Ovary (tissue), 10 donors: Measurements from ENCODE around the gene PNPO. TPM values are rescaled to one million over a fixed set of nuclear protein-coding genes. Genes with fewer than 3 reads are reported as not detected.

Source experiments
- DNase-seq, 5 donors: peaks; one replicate each; pipeline ENCODE4 v3.0.0-alpha.2; 2019 to 2020
- H3K27ac ChIP-seq, 2 donors: fragments of 200-600 bp; one replicate each; pipeline versions ENCODE4 v1.5.1 to v1.8.0; 2019 to 2022
- H3K27me3 ChIP-seq: fragments of 200-600 bp; one replicate; pipeline ENCODE4 v1.8.0; 2022
- H3K36me3 ChIP-seq: fragments of 200-600 bp; sonication (generic); one replicate; pipeline ENCODE4 v1.5.1; 2019
- H3K4me1 ChIP-seq: one replicate; pipeline ENCODE4 v1.8.1; 2013; ENCODE audit warnings: mild to moderate bottlenecking, moderate library complexity; ENCODE audit not compliant: insufficient read depth
- H3K4me3 ChIP-seq: fragments of 200-600 bp; sonication (generic); one replicate; pipeline ENCODE4 v1.5.1; 2017
- H3K9me3 ChIP-seq, 2 donors: fragments of 200-600 bp in 1 of 2; sonication (generic) in 1 of 2; one replicate each; pipeline versions ENCODE4 v1.5.1 to v1.8.1; 2013 to 2019; ENCODE audit warnings: mild to moderate bottlenecking in 1 of 2, moderate library complexity in 1 of 2
- EP300 ChIP-seq: sonication (generic); formaldehyde crosslinking; IDR thresholded peaks from one replicate; pipeline ENCODE4 v1.6.1; 2017; ENCODE audit warnings: antibody characterized with exemption
- POLR2A ChIP-seq: fragments of 450-650 bp; IDR thresholded peaks from one replicate; pipeline ENCODE4 v1.6.1; 2017; ENCODE audit warnings: antibody characterized with exemption, mild to moderate bottlenecking, moderate library complexity
- WGBS, 3 donors: extraction: QIAGEN DNeasy Blood & Tissue Kit in 1 of 3; methylation state at CpG; one replicate each; pipeline versions ENCODE4 v1.1.5 to v1.1.7; 2013 to 2017; 5-methylcytosine and 5-hydroxymethylcytosine counted together
- intact Hi-C, 4 donors: fragments of 100-400 bp; cut with DNase I; formaldehyde crosslinking; loops; one replicate each; pipeline versions ENCODE4 v1.11.0 to v1.15.1; 2022 to 2023
- long read RNA-seq, 3 donors: library from polyadenylated mRNA in 2 of 3; unstranded in 2 of 3; transcript quantifications; one replicate each; pipeline ENCODE4 v2.0.0 and lab custom pipeline, GENCODE V29; 2021 to 2026
- polyA plus RNA-seq, 2 donors: library from polyadenylated mRNA; stranded (reverse); fragments of 200-250 nt in 1 of 2; fragments of 350-450 nt in 1 of 2; fragmentation: Illumina TruSeq in 1 of 2; extraction: RNeasy Lipid Tissue Mini Kit (QIAGEN cat#74804) in 1 of 2; gene quantifications; one replicate each; pipeline ENCODE4 v1.2.3, GENCODE V29; 2013 to 2014
- total RNA-seq, 7 donors: library from RNA; depleted of rRNA in 2 of 7; stranded (reverse); fragments of >200 nt in 2 of 7; fragmentation: NEBNext Ultra II Directional in 3 of 7; extraction: Animal tissue kit (Norgen Biotek cat#: 25700) in 3 of 7; gene quantifications; one replicate each; pipeline versions ENCODE4 v1.1.0 to v1.2.4, GENCODE V29; 2016 to 2023
- TF ChIP-seq, protein P1 (sequence below), 3 donors: fragments of 450-650 bp in 2 of 3; fragments of 200-600 bp in 1 of 3; IDR thresholded peaks; one replicate each; pipeline versions ENCODE4 v1.5.1 to v1.8.0; 2016 to 2022; ENCODE audit warnings: antibody characterized with exemption in 3 of 3, mild to moderate bottlenecking in 1 of 3
- donor health status: DM: no; HTN: no; CAD: no; lungs with moderate emphysema.
- donor health status: DM: no; HTN: no; CAD: no.
- donor health status: Bipolar disorder and iron deficiency.
- donor health status: DM: yes; HTN: yes; CAD: no.
- donor health status: DM: no; HTN: no; CAD: no.
- donor health status: DM: yes; HTN: yes; CAD: no.

Gene PNPO
- 10 to 100 TPM in 6 of 7 donors, 1 to 10 TPM in 1; 9.5 to 26.5 (median 21.8) TPM for total RNA-seq
- polyA plus RNA-seq = 10 to 100 TPM in 1 of 2 donors, 1 to 10 TPM in 1; 6.1 to 32.4 TPM
- long read RNA-seq, donor 1, transcript PNPO-217 (7 exons, 3,465 nt) = major isoform, 28 of 34 reads
- long read RNA-seq, donor 1, partial matches to known transcripts = 1 of 34 reads
- long read RNA-seq, donor 1, other reads (novel, unspliced or antisense) = 4 of 34 reads
- long read RNA-seq, donor 2, partial matches to known transcripts = 0 of 1 reads
- long read RNA-seq, donor 2, other reads (novel, unspliced or antisense) = 0 of 1 reads
- long read RNA-seq, donor 3, transcript PNPO-201 (6 exons, 2,256 nt) = minor isoform, 6 of 54 reads
- long read RNA-seq, donor 3, transcript PNPO-217 (7 exons, 3,465 nt) = major isoform, 37 of 54 reads
- long read RNA-seq, donor 3, partial matches to known transcripts = 4 of 54 reads
- long read RNA-seq, donor 3, other reads (novel, unspliced or antisense) = 1 of 54 reads

DNA sequence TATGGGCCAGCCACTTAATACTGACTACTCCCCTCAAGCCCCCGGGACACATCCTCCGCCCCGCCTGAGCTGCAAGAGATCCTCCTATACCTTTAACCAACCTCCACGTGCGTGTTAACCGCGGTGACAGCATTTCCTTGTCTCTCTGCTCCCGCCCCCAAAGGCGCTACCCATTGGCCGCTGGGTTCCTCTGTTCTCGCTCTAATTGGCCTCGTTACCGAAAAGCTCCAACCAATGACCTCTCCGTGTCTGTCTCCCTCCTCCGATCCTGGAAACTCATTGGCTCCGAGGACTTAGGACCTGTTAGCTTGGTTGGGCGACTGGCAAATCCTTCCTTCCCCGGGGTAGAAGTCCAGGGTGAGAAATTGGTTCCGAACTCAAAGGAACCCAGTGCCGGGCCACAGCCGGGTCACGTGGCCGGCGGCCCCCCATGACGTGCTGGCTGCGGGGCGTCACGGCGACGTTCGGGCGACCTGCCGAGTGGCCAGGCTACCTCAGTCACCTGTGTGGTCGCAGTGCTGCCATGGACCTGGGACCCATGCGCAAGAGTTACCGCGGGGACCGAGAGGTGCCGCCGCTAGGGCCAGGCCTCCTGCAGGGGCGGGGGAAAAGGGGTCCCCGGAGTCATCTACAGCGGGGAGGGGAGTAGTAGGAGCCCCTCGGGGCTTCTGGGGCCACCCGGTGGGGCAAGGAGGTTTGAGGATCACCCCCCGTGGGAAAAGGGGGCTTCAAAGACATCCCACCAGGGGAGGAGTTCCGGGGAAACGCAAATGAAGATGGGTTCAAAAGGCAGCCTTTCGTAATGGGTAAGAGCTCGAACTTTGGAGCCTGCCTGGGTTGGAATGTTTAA, at the start of gene PNPO:
Gene PNPO, plus strand, starts transcription at position 326 of the 850 bp plus-strand sequence. Its CDS starts 105 bp downstream, at position 431.
- Histone ChIP-seq H3K9me3 (no peaks in the 10 kb centered on the region), H3K4me1 (peaks cover 6% of the 10 kb centered on the region), H3K27ac (peak within 1 kb of the TSS; percentile 33 to 61), H3K4me3 (peak within 1 kb of the TSS; percentile 82), H3K36me3 (no peaks in the 10 kb centered on the region), H3K27me3 (no peaks in the 10 kb centered on the region)
- TF ChIP-seq EP300 (no peak), POLR2A (peak; percentile 15)
- TF ChIP-seq, protein P1, sequence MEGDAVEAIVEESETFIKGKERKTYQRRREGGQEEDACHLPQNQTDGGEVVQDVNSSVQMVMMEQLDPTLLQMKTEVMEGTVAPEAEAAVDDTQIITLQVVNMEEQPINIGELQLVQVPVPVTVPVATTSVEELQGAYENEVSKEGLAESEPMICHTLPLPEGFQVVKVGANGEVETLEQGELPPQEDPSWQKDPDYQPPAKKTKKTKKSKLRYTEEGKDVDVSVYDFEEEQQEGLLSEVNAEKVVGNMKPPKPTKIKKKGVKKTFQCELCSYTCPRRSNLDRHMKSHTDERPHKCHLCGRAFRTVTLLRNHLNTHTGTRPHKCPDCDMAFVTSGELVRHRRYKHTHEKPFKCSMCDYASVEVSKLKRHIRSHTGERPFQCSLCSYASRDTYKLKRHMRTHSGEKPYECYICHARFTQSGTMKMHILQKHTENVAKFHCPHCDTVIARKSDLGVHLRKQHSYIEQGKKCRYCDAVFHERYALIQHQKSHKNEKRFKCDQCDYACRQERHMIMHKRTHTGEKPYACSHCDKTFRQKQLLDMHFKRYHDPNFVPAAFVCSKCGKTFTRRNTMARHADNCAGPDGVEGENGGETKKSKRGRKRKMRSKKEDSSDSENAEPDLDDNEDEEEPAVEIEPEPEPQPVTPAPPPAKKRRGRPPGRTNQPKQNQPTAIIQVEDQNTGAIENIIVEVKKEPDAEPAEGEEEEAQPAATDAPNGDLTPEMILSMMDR (IDR thresholded peaks at IDR 0.05) = no peak
- WGBS, 3 donors = 0% methylated on average over 37 to 50 of the region's 50 CpGs
- intact Hi-C loops = loop anchor here in 1 of 4 donors (10.0 kb wide), 1 partner anchor 47 kb away; the partner anchor contains the start of gene SP2
- DNase-seq = peak; percentile 86 to 92 (median 89)

DNA sequence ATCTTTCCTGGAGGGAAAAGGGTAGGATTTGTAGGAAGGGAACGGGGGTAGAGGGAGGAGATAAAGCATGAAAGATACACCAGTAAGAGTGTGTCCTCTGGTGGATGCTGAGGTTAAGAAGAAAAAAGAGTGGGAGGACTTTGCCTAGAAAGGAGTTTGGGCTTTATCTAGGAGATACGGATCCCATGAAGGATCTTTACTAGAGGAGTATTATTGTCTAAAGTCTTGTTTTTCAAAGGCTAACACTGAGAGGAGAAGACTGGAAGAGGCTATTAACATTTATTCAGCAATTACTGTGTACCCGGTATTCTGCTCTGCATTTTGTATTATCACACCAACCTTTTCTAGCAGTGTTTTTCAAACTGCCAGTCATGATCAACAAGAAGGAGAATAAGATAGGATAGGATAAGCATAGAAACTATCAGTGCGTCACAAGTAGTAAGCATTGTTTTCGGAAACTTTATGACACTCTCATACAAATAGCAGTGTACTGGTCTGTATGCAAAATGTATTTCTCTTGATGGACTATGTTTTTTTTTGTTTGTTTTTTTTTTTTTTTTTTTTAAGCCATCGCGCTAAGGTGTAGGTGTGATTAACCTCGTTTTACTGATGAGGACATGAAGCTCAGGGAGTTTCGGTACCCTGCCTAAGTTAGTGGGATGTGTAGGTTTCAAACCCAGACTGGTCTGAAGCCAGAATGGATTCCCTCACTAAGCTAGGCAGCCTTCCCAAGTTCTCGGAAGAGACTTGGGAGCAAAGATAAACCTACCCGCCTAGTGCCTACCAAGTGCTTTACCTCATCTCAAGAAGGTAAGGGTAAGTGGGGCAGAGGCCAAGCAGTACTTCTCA, 46.6 kb upstream of the PNPO start:
- no peaks in the 10 kb centered on the region for H3K27me3 ChIP-seq
- no peaks in the 10 kb centered on the region for H3K9me3 ChIP-seq
- WGBS, 3 donors = 22 to 30% (median 24%) methylated on average over 11 of the region's 11 CpGs
- no peak for DNase-seq
- H3K27ac ChIP-seq = peak overlapping the region; percentile 87 to 90
- TF ChIP-seq EP300 = no peak
- no peak for TF ChIP-seq POLR2A
- TF ChIP-seq, protein P1 (IDR thresholded peaks at IDR 0.05) = no peak
- peaks cover 3% of the 10 kb centered on the region for H3K4me1 ChIP-seq
- peak overlapping the region; percentile 89 for H3K4me3 ChIP-seq
- H3K36me3 ChIP-seq = no peaks in the 10 kb centered on the region
- intact Hi-C loops = loop anchor here in 1 of 4 donors (5.0 to 10.0 kb wide), 2 partner anchors 50 to 78 kb away; partner anchors contain the start of genes CDK5RAP3 and PNPO

DNA sequence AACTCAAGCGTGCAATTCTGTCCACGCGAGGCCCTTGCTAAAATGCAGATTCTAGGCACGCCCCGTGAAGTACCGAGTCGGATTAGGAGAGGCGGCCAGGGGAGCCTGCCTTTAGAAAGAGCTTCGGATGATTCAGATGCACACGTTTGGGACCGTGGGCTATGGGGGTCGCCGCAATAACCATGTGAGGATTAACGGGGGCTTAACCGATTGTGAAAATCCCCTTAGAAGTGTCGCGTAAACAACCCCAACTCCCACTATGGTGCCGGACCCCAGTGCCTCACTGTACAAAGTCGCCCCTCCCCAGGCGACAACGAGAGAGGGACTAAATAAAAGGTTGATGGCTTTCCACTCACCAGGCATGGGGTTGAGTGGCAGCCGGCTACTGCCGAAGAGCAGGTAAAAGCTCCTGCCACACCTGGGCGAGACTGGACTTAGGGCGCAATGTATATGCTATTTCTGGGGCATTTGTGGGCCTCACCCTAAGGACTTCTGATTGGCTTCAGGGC, 46.0 kb upstream of the PNPO start:
- H3K9me3 ChIP-seq = no peaks in the 10 kb centered on the region
- H3K4me3 ChIP-seq = peak overlapping the region; percentile 89
- intact Hi-C loops = loop anchor here in 1 of 4 donors (5.0 to 10.0 kb wide), 2 partner anchors 49 to 77 kb away; partner anchors contain the start of genes CDK5RAP3 and PNPO
- TF ChIP-seq POLR2A (peak; percentile 80), EP300 (no peak)
- TF ChIP-seq, protein P1 (IDR thresholded peaks at IDR 0.05) = no peak
- peak overlapping the region; percentile 87 to 90 for H3K27ac ChIP-seq
- no peaks in the 10 kb centered on the region for H3K27me3 ChIP-seq
- WGBS, 3 donors = 0% methylated on average over 25 of the region's 25 CpGs
- H3K4me1 ChIP-seq = peaks cover 3% of the 10 kb centered on the region
- H3K36me3 ChIP-seq = no peaks in the 10 kb centered on the region
- DNase-seq = peak in 2 of 5 donors; percentile 50 to 55
